WTC11 (cell line): ENCODE measurements around the gene SPACDR. TPM values are rescaled to one million over a fixed set of nuclear protein-coding genes. Genes with fewer than 3 reads are reported as not detected.

Source experiments
- ATAC-seq: fragments of 200-7000 bp; cut with Tn5 transposase; 2 replicates; pipeline ENCODE4 v1.10.0; 2021; ENCODE audit warnings: mild to moderate bottlenecking, moderate library complexity
- CTCF ChIA-PET: fragments of 300-600 bp; sonication (Branson Sonifier 250); formaldehyde crosslinking; loops from one replicate; lab custom pipeline; 2021; ENCODE audit warnings: antibody characterized with exemption; lab: Charles Lee
- POLR2A ChIA-PET: fragments of 350-600 bp; sonication (Branson Sonifier 250); formaldehyde crosslinking; loops from one replicate; lab custom pipeline; 2021; ENCODE audit warnings: antibody characterized with exemption; lab: Charles Lee
- DNase-seq: peaks from one replicate; pipeline ENCODE4 v3.0.0; 2021; ENCODE audit warnings: low spot score
- H3K27ac Mint-ChIP-seq: 2 replicates; pipeline ENCODE4 v1.8.0; 2021; ENCODE audit warnings: mixed read lengths
- H3K27me3 Mint-ChIP-seq: 2 replicates; pipeline ENCODE4 v1.8.0; 2021; ENCODE audit warnings: low read depth, mild to moderate bottlenecking, moderate library complexity, mixed read lengths
- H3K36me3 Mint-ChIP-seq: 2 replicates; pipeline ENCODE4 v1.8.0; 2021; ENCODE audit warnings: mixed read lengths
- H3K4me1 Mint-ChIP-seq: 2 replicates; pipeline ENCODE4 v1.8.0; 2022; ENCODE audit warnings: mixed read lengths
- H3K4me3 Mint-ChIP-seq: 2 replicates; pipeline ENCODE4 v1.8.0; 2021; ENCODE audit warnings: mild to moderate bottlenecking, moderate library complexity, mixed read lengths
- H3K9me3 Mint-ChIP-seq: 2 replicates; pipeline ENCODE4 v1.8.0; 2021; ENCODE audit warnings: mixed read lengths
- ATF1 ChIP-seq: sonication (generic); formaldehyde crosslinking; IDR thresholded peaks from 2 replicates; pipeline ENCODE4 v1.8.1; 2023; ENCODE audit warnings: mild to moderate bottlenecking, moderate library complexity, missing genetic modification reagents
- ATF6 ChIP-seq: sonication (generic); formaldehyde crosslinking; IDR thresholded peaks from 2 replicates; pipeline ENCODE4 v1.8.1; 2023; ENCODE audit warnings: mild to moderate bottlenecking, missing genetic modification reagents
- E2F4 ChIP-seq: sonication (generic); formaldehyde crosslinking; IDR thresholded peaks from 2 replicates; pipeline ENCODE4 v1.8.1; 2022; ENCODE audit warnings: low read depth, mild to moderate bottlenecking, moderate library complexity, missing genetic modification reagents, borderline replicate concordance
- FOXP4 ChIP-seq: sonication (generic); formaldehyde crosslinking; IDR thresholded peaks from 2 replicates; pipeline ENCODE4 v1.8.0; 2022; ENCODE audit warnings: mild to moderate bottlenecking, missing genetic modification reagents
- IRF1 ChIP-seq: sonication (generic); formaldehyde crosslinking; IDR thresholded peaks from 2 replicates; pipeline ENCODE4 v1.8.0; 2023; ENCODE audit warnings: missing genetic modification reagents
- MXD4 ChIP-seq: fragments of 250-450 bp; sonication (Bioruptor Pico); IDR thresholded peaks from 2 replicates; pipeline ENCODE4 v1.8.0; 2021; ENCODE audit warnings: mild to moderate bottlenecking, moderate library complexity, borderline replicate concordance
- PREB ChIP-seq: sonication (generic); formaldehyde crosslinking; IDR thresholded peaks from 2 replicates; pipeline ENCODE4 v1.8.1; 2022; ENCODE audit warnings: mild to moderate bottlenecking, missing genetic modification reagents, moderate library complexity, borderline replicate concordance
- RELA ChIP-seq: sonication (generic); formaldehyde crosslinking; IDR thresholded peaks from 2 replicates; pipeline ENCODE4 v1.8.1; 2022; ENCODE audit warnings: missing genetic modification reagents, mild to moderate bottlenecking, borderline replicate concordance
- TEAD1 ChIP-seq: sonication (generic); formaldehyde crosslinking; IDR thresholded peaks from 2 replicates; pipeline ENCODE4 v1.8.0; 2022; ENCODE audit warnings: mild to moderate bottlenecking, missing genetic modification reagents
- ZMAT4 ChIP-seq: fragments of 250-450 bp; sonication (Bioruptor Pico); IDR thresholded peaks from 2 replicates; pipeline ENCODE4 v1.9.0; 2021; ENCODE audit warnings: mild to moderate bottlenecking
- ZNF219 ChIP-seq: sonication (generic); formaldehyde crosslinking; IDR thresholded peaks from 2 replicates; pipeline ENCODE4 v1.8.0; 2023; ENCODE audit warnings: missing genetic modification reagents, mild to moderate bottlenecking, borderline replicate concordance
- ZNF232 ChIP-seq: sonication (generic); formaldehyde crosslinking; IDR thresholded peaks from 2 replicates; pipeline ENCODE4 v1.8.0; 2022; ENCODE audit warnings: mild to moderate bottlenecking, missing genetic modification reagents
- ZNF396 ChIP-seq: fragments of 250-450 bp; sonication (Bioruptor Pico); IDR thresholded peaks from 2 replicates; pipeline ENCODE4 v1.8.0; 2021; ENCODE audit warnings: mild to moderate bottlenecking, moderate library complexity, borderline replicate concordance
- total RNA-seq: library from RNA; stranded (reverse); gene quantifications from 3 replicates; pipeline ENCODE4 v1.2.3, GENCODE V29; 2021

SPACDR gene
- total RNA-seq, 1 experiment from 2014 or later: 0.33 TPM

GRCh38 chr7:100488333-100489095 is 24.5 kb upstream of the SPACDR start:
- no peak overlapping the region for H3K4me3 Mint-ChIP-seq
- H3K27ac Mint-ChIP-seq: no peak overlapping the region
- peaks cover 36% of the 10 kb centered on the region for H3K4me1 Mint-ChIP-seq
- no peak for ATAC-seq
- ChIA-PET POLR2A (no interaction called here), CTCF (interaction anchor here (1.2 to 3.2 kb wide), 2 partner anchors 10 to 98 kb away, joined by 3 to 17 read pairs; partner anchors contain the start of genes FBXO24, LRCH4 and TSC22D4)
- TF ChIP-seq MXD4 (CRISPR knock-in tag): no peak
- TF ChIP-seq TEAD1 (CRISPR knock-in tag): no peak
- no peak for TF ChIP-seq IRF1
- TF ChIP-seq ATF1 (CRISPR knock-in tag): no peak
- TF ChIP-seq ATF6 (CRISPR knock-in tag): no peak
- TF ChIP-seq ZNF396 (CRISPR knock-in tag): no peak
- TF ChIP-seq PREB (CRISPR knock-in tag): no peak
- no peak for TF ChIP-seq ZNF232
- no peak for TF ChIP-seq FOXP4
- no peak for TF ChIP-seq RELA (CRISPR knock-in tag)
- TF ChIP-seq ZMAT4 (CRISPR knock-in tag): no peak
- no peak for TF ChIP-seq E2F4 (CRISPR knock-in tag)
- TF ChIP-seq, all 79 proteins: peak for 0
- H3K36me3 Mint-ChIP-seq: no peaks in the 10 kb centered on the region
- H3K9me3 Mint-ChIP-seq: no peaks in the 10 kb centered on the region
- H3K27me3 Mint-ChIP-seq: peaks cover 15% of the 10 kb centered on the region
- no peak for DNase-seq

GRCh38 chr7:100486753-100487446 is 22.8 kb upstream of the SPACDR start:
- Mint-ChIP-seq H3K4me1 (peaks cover 37% of the 10 kb centered on the region), H3K9me3 (no peaks in the 10 kb centered on the region), H3K36me3 (no peaks in the 10 kb centered on the region), H3K27me3 (peaks cover under 1% of the 10 kb centered on the region; the same call in 1 of the 2 replicates), H3K27ac (no peak overlapping the region), H3K4me3 (no peak overlapping the region)
- ATAC-seq: peak; percentile 2; the same call in 1 of the 2 replicates
- DNase-seq: peak; percentile 41
- ChIA-PET CTCF (interaction anchor here (0.8 to 1.7 kb wide), 3 partner anchors 18 to 126 kb away, joined by 4 to 9 read pairs (median 5); no protein-coding TSS in a partner anchor), POLR2A (interaction anchor here (0.9 kb wide), 1 partner anchor 83 kb away, joined by 3 read pairs; no protein-coding TSS in a partner anchor)
- no peak for TF ChIP-seq ZNF219
